GM11168 (cell line): ENCODE measurements around the gene CEP95.
"Not testable (repeated sequence)": the region's sequence is repeated elsewhere in the genome, so short reads cannot be mapped to it uniquely, and the experiment has no call there.

Experiments used
- in situ Hi-C: fragments of 300-500 bp; cut with MboI; formaldehyde crosslinking; loops from one replicate; pipeline ENCODE4 v1.12.0; 2022; ENCODE audit warnings: low sequenced_read_pairs; ENCODE audit not compliant: unreplicated experiment

CEP95 gene

GRCh38 chr17:64554028-64554637, 47.4 kb downstream of the CEP95 start:
- in situ Hi-C loops = no loop called here

GRCh38 chr17:64555281-64555680, 48.5 kb downstream of the CEP95 start:
- in situ Hi-C loops = no loop called here

- in situ Hi-C loops = no loop called here
These were observed 57.3 kb downstream of the CEP95 start for GRCh38 chr17:64564098-64564497.

GRCh38 chr17:64565563-64565962, 58.8 kb downstream of the CEP95 start:
- in situ Hi-C loops = no loop called here

GRCh38 chr17:64571746-64572145, 65.0 kb downstream of the CEP95 start:
- in situ Hi-C loops = no loop called here

GRCh38 chr17:64572682-64573154, 65.9 kb downstream of the CEP95 start:
- in situ Hi-C loops = no loop called here

GRCh38 chr17:64573214-64573613, 66.4 kb downstream of the CEP95 start:
- in situ Hi-C loops = no loop called here

GRCh38 chr17:64574646-64575045, 67.9 kb downstream of the CEP95 start:
- in situ Hi-C loops = no loop called here

- in situ Hi-C loops = no loop called here
These were observed 68.7 kb downstream of the CEP95 start for GRCh38 chr17:64575431-64575830.

- in situ Hi-C loops = not testable (repeated sequence)
These were observed 70.2 kb downstream of the CEP95 start for GRCh38 chr17:64577025-64577424.

- in situ Hi-C loops = no loop called here
These were observed 73.1 kb downstream of the CEP95 start for GRCh38 chr17:64579917-64580316.

- in situ Hi-C loops = no loop called here
These were observed 73.9 kb downstream of the CEP95 start for GRCh38 chr17:64580384-64581315.

GRCh38 chr17:64583038-64583437, 76.3 kb downstream of the CEP95 start:
- in situ Hi-C loops = no loop called here

GRCh38 chr17:64585146-64585545, 78.4 kb downstream of the CEP95 start:
- in situ Hi-C loops = no loop called here
